SIG-M5 (cell line): ENCODE measurements around the gene NDUFS8.

ENCODE experiments used
- DNase-seq: peaks from one replicate; lab custom pipeline; 2025; lab: John Stamatoyannopoulos, UW

The NDUFS8 gene

DNA sequence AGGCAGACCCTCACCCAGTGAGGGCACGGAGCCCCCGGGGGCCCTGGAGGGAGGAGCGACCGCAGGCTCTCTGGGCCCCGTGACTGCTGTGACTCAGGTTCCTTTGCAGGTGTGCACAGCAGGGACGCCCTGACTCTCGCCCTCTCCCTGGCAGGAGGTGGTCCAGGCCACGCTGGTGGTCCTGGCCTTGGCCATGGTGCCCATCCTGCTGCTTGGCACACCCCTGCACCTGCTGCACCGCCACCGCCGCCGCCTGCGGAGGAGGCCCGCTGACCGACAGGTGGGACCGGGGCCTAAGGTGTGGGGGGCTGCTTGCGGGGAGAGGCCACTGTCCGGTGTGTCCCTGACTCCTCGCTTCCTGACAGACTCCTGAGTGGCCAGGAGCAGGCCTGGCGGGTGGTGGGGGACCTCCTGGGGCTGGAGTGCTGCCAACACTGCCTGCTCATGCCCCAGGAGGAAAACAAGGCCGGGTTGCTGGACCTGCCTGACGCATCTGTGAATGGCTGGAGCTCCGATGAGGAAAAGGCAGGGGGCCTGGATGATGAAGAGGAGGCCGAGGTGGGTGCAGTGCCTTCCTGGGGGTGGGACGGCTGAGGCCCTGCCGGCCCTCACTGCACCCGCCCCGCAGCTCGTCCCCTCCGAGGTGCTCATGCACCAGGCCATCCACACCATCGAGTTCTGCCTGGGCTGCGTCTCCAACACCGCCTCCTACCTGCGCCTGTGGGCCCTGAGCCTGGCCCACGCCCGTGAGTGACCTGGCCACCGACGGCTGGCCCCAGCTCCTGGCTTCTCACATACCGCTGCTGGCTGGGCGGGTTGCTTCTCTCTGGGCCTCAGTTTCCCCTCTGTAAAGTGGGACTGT, 19.3 kb downstream of the NDUFS8 start:
- no peak for DNase-seq

DNA sequence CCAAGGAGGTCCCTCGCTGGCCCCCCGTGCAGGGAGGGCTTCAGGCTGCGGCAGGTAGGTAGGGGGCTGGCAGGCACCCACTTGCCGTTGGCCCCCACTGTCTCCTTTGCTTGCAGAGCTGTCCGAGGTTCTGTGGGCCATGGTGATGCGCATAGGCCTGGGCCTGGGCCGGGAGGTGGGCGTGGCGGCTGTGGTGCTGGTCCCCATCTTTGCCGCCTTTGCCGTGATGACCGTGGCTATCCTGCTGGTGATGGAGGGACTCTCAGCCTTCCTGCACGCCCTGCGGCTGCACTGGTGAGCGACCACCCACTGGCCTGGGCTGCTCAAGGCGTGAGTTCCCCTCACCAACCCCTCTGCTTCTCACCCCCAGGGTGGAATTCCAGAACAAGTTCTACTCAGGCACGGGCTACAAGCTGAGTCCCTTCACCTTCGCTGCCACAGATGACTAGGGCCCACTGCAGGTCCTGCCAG, 19.9 kb downstream of the NDUFS8 start:
- DNase-seq = no peak

DNA sequence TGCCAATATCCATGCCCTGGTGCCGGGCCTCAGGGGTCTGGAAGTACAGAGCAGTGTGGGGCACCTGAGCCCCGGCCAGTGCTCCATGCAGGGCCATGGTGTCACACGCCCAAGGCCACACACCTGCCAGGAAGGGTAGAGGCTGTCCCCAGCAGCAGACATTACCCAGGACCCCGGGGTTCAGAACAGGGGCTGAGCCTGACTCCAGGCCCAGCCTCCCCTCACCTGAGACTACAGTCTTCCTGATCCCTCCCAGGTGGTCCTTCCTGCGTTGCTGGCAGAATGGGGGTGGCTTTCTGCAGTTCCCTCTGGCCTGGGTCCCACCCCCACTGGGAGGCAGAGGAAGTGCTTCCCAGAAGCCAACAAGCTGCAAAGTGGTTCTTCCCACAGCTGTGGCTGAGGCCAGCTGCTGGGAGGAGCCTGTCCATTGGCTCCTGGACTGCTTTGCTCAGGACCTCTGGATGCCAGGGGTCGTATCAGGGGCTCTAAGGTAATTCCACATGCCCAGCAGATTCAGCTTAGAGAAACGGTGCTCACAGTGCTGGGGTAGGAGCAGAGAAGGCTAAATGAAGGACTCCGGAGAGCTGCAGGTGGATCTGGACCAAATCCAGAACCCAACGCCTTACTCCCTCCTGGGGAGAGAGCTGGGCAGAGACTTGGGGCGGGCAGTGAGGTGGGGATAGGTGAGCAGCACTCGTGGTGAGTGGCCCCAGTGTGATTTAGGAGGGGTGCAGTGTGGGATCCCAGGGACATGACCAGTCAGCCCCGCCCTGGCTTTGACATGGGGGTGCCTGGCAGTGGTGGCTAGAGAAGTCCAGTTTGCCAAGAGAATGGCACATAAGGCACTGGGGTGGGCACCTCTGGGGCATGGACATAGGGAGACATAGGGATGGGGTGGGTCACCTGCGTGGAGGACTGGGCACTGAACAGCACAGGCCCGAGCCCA, 21.0 kb downstream of the NDUFS8 start:
- DNase-seq = no peak

DNA sequence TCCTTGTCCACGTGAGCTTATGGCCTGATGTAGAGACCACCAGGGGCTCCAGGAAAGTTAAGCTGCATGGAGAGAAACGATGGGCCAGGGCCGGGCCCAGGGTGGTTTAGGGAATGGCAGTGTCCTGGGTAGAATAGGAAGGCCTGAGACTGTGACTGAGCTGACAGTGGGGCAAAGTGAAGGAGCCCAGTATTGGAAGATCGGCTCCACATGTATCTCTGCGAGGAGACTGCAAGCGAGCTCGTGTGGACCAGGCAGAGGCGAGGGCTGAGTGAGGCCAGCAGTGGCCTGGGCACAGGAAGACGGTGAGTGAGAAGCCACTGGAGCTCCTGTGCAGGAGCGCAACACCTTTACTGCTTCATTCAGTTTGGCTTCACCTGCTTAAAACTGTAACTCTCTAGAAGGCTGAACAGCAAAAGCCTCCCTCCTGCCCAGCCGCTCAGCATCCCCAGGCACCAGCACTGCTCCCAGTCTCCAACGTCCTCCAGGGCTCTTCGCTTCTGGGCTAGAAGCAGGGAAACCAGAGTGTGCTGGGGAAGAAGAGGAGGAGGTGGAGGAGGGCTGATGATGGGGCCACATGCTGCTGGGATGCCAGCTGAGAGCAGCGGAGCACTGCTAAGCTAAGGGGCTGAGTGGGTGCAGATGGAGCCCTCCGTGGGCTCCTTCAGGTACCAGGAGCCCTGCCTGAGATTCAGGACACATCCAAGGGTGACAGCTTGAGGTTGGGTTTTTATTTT, 21.8 kb downstream of the NDUFS8 start:
- no peak for DNase-seq

DNA sequence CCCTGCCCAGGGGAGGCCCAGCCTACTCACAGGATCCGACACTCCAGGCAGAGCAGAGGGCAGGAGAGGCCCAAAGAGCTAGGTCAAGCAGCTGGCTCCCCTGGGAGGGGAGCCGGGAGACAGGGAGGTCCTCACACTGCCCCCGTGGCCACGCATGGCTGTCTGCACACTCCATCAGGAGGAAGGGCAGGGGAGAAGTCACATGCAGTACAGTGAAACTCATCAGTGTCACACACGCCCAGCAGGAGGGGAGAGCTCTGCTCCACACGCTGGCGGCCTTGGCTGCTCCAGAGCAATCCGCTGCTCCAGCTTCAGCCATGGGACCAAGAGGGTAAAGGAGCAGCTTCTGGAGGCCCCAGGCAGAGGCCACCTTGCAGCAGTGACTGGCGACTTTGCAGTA, 22.6 kb downstream of the NDUFS8 start:
- DNase-seq = no peak

DNA sequence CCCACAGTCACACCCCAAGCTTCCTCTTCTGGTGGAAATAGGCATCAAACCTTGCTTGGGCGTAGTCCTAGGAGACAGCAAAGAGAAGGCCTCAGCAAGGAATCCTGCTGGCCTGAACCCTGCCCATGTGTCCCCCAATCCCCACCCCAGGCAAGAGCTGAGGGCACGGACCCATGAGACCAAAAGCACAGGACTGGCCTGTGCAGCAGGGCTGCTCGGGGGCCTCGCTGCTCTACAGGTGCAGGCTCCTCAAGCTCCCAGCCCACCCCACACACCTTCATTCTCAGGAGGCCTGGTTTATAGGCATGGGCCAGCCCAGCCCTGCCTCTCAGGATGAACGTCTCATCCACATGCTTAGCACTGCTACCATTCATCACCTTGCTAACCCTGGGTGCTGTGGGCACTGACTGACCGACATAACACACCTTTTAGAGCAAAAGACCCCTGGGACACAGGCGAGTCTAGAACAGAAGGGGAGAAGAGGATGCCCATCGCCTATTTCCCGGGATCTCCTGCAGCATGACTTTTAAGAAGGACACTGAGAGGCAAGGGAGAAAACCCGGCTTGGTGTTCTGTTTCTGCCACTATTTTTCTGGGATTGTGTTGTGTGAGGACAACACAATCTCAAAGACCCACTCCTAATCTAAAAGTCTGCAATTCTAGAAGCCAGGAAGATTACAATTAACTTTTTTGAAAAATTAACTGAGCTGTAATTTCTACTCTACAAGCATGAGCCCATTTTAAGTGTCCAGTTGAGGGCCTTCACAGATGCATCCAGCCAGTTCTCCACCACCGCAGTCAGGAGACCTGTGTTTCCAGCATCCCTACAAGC, 23.7 kb downstream of the NDUFS8 start:
- DNase-seq = no peak

DNA sequence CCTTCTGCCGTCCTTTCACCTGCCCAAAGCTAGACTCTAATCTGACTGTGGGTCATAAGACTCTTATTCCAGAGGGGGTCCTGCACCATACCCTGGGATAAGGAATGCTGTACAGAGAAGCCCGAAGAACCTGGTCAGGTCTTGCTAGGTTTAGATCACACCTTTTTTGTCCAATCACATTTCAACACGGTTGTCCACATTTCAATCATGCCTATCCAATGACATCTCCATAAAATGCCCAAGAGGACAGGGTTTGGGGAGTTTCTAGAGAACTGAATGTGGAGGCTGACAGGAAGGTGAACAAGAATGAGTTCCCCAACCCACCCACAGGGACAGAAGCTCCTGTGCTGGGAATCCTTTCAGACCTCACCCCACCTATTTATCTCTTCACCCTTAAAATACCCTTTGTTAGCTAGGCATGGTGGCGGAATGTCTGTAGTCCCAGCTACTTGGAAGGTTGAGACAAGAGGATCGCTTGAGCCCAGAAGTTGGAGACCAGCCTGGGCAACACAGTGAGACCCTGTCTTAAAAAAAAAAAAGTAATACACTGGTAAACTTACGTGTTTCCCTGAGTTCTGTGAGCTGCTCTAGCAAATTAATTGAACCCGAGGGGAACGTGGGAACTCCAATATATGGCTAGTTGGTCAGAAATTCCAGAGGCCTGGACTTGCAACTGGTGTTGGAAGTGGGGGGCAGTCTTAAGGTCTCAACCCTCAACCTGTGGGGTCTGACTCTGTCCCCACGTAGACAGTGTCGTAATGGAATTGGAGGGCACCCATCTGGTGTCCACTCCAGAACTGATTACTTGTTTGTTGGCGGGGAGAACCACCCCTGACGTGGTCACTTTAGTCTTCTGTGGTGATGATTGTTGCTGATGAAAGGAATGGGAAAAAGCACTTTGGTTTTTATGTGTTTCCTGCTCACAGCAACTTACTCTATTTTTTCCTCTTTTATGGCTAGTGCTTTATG, 26.1 kb downstream of the NDUFS8 start:
- DNase-seq = no peak

DNA sequence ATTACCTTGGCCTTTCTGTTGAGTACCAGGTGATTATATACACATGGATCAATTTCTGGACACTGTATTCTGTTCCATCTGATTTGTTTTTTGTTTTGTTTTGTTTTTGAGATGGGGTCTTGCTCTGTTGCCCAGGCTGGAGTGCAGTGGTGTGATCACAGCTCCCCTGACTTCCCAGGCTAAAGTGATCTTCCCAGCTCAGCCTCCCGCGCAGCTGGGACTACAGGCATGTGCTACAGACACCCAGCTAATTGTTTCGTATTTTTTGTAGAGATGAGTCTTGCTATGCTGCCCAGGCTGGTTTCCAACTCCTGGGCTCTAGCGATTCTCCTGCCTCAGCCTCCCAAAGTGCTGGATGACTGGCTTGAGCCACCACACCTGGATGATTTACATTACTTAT, 27.3 kb downstream of the NDUFS8 start:
- no peak for DNase-seq

DNA sequence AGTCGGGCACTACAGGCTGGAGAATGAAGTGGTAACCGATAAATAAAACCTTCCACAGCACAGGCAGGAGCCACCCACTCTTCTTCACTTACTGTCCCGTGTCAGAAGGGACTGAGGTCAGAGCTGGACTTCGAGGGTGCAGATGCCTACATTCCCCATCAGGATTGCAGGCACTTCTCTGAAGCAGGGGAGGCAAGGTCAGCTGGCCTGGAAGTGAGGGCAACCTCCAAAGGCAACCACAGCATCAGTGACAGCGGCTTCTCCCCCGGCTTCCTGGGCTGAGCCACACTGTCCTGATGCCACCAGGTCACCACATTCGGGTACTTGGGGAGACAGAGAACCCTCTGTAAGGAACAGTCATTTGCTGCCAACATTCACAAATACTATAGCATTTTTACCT, 31.0 kb downstream of the NDUFS8 start:
- no peak for DNase-seq

DNA sequence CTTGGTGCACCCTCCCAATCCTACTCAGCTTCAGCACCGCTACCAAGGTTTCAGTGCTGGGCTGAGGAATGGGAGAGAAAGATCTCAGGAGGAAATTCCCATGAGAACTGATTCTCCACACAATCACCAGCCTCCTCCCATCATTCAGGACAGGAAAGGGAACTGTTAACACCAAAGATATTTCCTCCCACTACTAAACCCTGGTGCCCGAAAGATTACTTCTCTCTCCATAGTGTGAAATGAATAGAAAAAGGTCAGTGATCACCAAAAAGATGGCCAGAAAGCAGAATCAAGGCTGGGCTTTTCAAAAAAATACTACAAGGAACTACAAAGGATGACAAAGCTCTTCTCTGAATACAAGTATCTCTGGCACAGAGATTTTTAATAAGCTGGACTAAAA, 34.4 kb downstream of the NDUFS8 start:
- no peak for DNase-seq

DNA sequence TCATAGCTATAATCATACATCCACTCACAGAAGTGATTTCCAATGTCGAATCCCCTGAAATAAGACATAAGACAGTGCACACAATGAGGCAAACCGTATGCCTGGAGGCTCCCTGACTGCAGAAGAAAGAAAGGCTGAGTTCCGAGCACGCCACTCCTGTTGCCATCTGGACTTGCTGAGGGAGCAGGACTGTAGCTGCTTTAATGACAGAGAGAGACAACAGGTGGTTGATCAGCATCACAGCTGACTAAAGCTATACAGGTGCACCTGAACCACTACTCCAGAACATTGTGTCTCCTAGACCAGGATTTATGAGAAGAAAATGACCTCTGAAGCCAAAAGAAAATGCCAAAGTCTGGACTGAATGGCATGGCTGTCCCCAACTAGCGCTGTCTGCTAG, 35.4 kb downstream of the NDUFS8 start:
- no peak for DNase-seq

DNA sequence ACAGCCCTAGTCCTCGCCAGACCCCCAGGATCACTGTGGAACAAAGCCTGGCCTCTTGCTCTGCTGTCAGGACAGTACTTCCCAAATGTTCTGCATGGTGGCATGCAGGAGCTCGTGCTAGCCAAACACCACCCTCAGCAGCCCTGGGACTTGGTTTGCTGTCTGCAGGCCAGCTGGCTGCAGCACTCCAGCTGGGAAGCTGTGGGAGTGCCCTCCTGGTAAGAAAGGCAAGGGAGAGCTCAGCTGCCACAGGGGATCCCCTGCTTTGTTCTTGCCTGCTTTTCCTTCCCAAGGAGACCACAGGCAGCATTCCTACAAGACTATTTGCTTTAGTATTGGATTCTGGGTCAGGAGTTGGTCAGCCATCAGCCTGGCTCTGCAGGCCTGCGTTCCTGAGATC, 36.3 kb downstream of the NDUFS8 start:
- DNase-seq = no peak

DNA sequence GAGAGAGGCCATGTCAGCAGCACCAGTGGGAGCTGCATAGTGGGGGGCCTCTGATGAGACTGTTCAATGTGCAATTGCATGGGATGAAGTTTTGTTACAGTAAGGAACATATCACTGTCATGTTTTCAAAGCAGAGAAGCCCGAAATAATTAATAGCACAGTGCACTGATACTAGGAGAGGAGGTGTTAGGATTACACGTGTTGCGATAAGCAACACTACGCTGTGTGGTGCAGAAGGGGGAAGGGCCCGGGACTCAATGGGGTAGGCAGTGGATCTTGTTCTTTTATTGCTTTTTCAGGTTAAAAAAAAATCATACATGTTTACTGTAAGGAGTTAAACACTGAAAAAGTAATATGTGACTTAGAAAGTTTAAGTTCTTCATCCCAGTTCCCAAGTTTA, 37.5 kb downstream of the NDUFS8 start:
- no peak for DNase-seq

DNA sequence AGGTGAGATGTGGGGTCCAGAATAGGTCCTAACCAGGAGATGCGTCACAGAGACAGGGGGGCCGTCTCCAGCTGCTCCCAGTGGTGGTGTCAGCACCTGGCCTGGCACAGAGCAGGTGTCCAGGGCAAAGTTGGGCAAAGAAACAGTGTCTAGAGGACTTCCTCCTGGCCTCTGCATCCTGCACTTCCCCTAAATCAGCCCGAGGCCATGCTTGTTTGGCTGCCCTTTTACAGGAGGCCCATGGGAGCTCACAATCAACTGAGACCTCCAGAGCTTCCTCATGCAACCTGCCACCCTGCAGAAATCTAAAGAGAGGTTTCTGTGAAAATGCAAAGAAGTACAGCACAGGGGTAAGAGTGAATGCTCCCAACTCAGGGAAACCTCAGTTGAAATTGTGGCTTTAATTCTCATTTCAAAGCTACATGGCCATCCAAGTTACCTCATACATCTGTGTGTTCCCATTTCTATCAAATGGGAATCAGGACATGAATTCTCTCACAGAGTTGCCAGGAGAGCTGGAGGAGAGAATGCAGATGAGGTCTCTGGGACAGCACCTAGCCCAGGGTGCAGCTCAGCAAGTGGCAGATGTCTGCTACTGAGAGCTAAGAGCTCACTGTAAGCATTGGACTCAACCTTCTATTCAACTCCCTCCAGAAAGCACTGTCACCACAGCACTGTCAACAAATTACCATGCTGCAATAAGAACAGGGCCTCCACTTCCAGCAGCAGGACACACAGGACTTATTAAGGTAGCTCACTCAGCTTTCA, 41.0 kb downstream of the NDUFS8 start:
- no peak for DNase-seq

DNA sequence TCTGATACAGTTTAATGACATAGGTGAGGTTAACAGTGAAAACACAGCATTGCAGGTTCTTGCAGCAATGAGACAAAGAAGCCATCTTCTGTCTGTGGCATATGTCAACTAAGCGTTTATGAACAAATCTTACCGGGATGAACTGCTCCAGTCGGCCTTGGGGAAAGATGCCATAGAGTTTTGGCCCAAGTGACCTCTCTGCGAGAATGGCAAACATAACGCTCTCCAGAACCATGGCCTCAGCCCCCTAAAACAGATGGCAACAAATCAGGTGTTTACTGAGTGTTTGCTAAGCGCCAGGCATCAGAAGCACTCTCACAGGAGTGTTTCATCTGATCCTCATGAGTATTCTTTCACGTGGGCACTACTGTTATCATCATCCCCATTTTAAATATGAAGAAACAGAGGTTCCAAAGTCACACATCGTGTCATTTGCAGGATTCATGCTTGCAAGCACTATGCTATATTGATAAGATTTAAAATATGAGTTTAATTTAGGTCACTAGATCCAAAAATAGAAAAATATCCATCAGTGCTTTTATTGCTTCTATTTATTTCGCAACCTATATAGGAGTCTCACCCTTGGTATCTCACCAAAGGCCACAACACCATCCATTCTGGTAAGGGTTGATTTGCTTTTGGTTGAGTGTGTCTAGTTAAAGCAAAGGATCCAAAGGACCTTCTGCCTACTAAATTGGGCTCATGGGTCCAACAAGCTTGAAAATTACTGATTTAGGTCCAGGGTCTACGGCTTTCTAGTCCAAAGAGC, 44.3 kb downstream of the NDUFS8 start:
- no peak for DNase-seq

DNA sequence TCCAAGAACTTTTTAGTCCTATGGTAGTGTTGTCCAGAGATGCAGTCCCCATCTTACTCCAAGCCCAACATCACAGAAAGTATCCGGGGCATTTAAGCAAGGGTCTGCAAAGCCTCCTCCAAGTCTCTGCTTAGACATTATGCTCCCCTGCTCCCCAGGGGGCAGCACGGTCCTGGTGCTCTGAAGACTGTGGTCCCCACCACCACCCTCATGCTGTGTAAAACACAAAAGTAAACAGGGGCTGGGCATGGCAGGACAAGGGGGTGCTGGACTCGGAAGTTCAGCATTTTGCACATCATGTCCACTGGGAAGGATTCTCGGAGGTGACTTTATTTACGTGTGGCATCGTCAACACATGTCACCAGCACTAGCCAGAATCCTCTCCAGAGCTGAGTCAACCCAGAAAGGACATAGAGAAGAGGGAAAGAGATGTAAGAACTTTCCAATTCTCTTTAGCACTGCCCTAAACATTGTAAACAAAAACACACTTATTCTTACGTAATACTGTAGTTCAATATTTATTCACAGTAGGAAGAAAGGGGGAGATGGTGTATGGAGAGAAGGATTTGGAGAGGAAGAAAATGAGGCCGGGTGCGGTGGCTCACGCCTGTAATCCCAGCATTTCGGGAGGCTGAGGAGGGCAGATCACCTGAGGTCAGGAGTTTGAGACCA, 46.0 kb downstream of the NDUFS8 start:
- no peak for DNase-seq

DNA sequence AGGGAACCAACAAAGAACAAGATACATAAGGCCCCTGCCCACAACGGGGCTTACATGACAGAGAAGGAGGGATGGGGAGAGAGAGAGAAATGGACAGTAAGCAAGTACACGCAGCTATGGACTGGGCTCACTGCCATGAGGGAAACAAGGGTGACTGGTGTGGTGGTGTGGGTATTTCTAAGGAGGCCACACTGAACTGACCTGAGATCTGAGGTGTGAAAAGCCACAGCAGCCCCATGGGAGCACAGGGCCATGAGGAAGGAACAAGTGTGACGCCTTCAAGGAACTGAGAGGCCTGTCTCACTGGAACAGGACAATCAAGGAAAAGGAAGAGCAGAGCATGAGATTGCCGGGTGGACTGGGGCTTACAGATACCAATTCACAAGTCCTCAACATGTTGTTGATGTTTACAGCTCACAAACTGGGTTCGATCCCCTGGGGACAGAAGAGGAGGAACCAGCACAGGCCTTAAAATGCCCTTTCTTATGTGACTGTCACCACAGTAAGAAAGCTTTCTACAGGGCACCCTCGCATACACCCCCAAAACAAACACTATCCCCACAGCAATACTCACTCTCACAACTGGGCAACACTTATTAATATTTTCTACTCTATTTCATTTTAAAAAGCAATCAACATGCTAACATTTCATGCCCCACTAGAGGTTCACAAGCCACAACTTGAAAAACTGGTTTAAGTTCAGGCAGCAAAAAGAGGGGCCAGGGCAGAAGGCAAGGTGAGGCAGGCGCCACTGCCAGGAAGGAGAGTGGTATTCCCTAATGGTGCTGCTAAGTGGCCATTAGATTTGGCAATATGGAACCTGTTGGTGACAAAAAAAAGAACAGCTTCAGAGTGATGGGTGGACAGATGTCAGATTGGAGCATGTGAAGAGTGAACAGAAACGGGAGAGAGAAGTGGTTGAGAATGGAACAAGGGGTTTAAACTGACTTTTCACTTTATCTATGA, 47.4 kb downstream of the NDUFS8 start:
- DNase-seq = no peak
